Omental fat pad (tissue), 4 donors: ENCODE measurements around the gene TRABD2B. TPM values are rescaled to one million over a fixed set of nuclear protein-coding genes. Genes with fewer than 3 reads are reported as not detected.

ENCODE experiments used
- ATAC-seq: fragments of 150-250 bp; one replicate; pipeline ENCODE4 v1.9.1; 2016; ENCODE audit warnings: mild to moderate bottlenecking, moderate library complexity; ENCODE audit not compliant: low FRiP score
- DNase-seq: peaks from one replicate; pipeline ENCODE4 v3.0.0-alpha.2; 2019; ENCODE audit warnings: low spot score
- CTCF ChIP-seq, 3 donors: fragments of 450-650 bp; IDR thresholded peaks; one replicate each; pipeline ENCODE4 v1.5.1; 2016 to 2017; ENCODE audit warnings: antibody characterized with exemption in 3 of 3, mild to moderate bottlenecking in 3 of 3, moderate library complexity in 2 of 3
- total RNA-seq, 4 donors: library from RNA; depleted of rRNA; stranded (reverse); fragments of >200 nt; gene quantifications; one replicate each; pipeline ENCODE4 v1.1.0, GENCODE V29; 2016

The TRABD2B gene
- total RNA-seq, 4 donors from 2014 or later = 0.82 to 3.0 (median 1.8) TPM

- TF ChIP-seq CTCF (IDR thresholded peaks at IDR 0.05) = no peak
- ATAC-seq = no peak
- no peak for DNase-seq
These were observed 203.1 kb downstream of the TRABD2B start for GRCh38 chr1:47794081-47794480.

GRCh38 chr1:47793563-47793962, 203.6 kb downstream of the TRABD2B start:
- DNase-seq (no peak), ATAC-seq (no peak)
- TF ChIP-seq CTCF (IDR thresholded peaks at IDR 0.05) = no peak

- no peak for TF ChIP-seq CTCF (IDR thresholded peaks at IDR 0.05)
- ATAC-seq = no peak
- no peak for DNase-seq
These were observed 204.4 kb downstream of the TRABD2B start for GRCh38 chr1:47792779-47793178.

GRCh38 chr1:47791879-47792608, 205.1 kb downstream of the TRABD2B start:
- no peak for ATAC-seq

GRCh38 chr1:47788761-47789160, 208.4 kb downstream of the TRABD2B start:
- ATAC-seq (no peak), DNase-seq (no peak)
- TF ChIP-seq CTCF (IDR thresholded peaks at IDR 0.05) = no peak

More at GRCh38 chr1:47791879-47792608, 205.1 kb downstream of the TRABD2B start:
- no peak for DNase-seq
- no peak for TF ChIP-seq CTCF (IDR thresholded peaks at IDR 0.05)

GRCh38 chr1:47787560-47787959, 209.6 kb downstream of the TRABD2B start:
- DNase-seq (no peak), ATAC-seq (no peak)
- TF ChIP-seq CTCF (IDR thresholded peaks at IDR 0.05) = no peak

GRCh38 chr1:47786316-47786715, 210.9 kb downstream of the TRABD2B start:
- DNase-seq (no peak), ATAC-seq (no peak)
- no peak for TF ChIP-seq CTCF (IDR thresholded peaks at IDR 0.05)
